H9 (cell line): Measurements from ENCODE around the gene SFI1. TPM values are rescaled to one million over a fixed set of nuclear protein-coding genes. Genes with fewer than 3 reads are reported as not detected.

Experiments
- DNase-seq: peaks from one replicate; pipeline ENCODE4 v3.0.0-alpha.2; 2017
- H2AFZ ChIP-seq: one replicate; pipeline ENCODE4 v1.6.1; 2013; ENCODE audit warnings: mild to moderate bottlenecking, low read length, control low read depth, moderate library complexity
- H2AK5ac ChIP-seq: 2 replicates; pipeline ENCODE4 v1.6.1; 2013; ENCODE audit warnings: low read length, control low read depth, mixed read lengths; ENCODE audit not compliant: insufficient read length
- H2BK120ac ChIP-seq: one replicate; pipeline ENCODE4 v1.6.1; 2013; ENCODE audit warnings: low read depth, mild to moderate bottlenecking, low read length, control low read depth, inconsistent platforms; ENCODE audit not compliant: poor library complexity, severe bottlenecking
- H2BK12ac ChIP-seq: 2 replicates; pipeline ENCODE4 v1.6.1; 2013; ENCODE audit warnings: low read length, control low read depth, mixed read lengths, low read depth; ENCODE audit not compliant: insufficient read length
- H2BK15ac ChIP-seq: 2 replicates; pipeline ENCODE4 v1.6.1; 2013; ENCODE audit warnings: low read depth, low read length, control low read depth
- H2BK20ac ChIP-seq: one replicate; pipeline ENCODE4 v1.6.1; 2013; ENCODE audit warnings: low read depth, mild to moderate bottlenecking, low read length, control low read depth, inconsistent platforms; ENCODE audit not compliant: poor library complexity, severe bottlenecking
- H2BK5ac ChIP-seq: 2 replicates; pipeline ENCODE4 v1.6.1; 2013; ENCODE audit warnings: low read length, control low read depth, mixed read lengths; ENCODE audit not compliant: insufficient read length
- H3K14ac ChIP-seq: 2 replicates; pipeline ENCODE4 v1.6.1; 2013; ENCODE audit warnings: low read length, control low read depth; ENCODE audit not compliant: insufficient read depth
- H3K18ac ChIP-seq: 2 replicates; pipeline ENCODE4 v1.6.1; 2013; ENCODE audit warnings: low read depth, mild to moderate bottlenecking, mixed read lengths, low read length, control low read depth; ENCODE audit not compliant: insufficient read length
- H3K23ac ChIP-seq: 2 replicates; pipeline ENCODE4 v1.6.1; 2013; ENCODE audit warnings: low read length, control low read depth, mixed read lengths, low read depth; ENCODE audit not compliant: insufficient read length
- H3K23me2 ChIP-seq: 2 replicates; pipeline ENCODE4 v1.6.1; 2013; ENCODE audit warnings: low read depth, mild to moderate bottlenecking, mixed read lengths, low read length, control low read depth; ENCODE audit not compliant: insufficient read length, poor library complexity, severe bottlenecking
- H3K27ac ChIP-seq: 2 replicates; pipeline ENCODE4 v1.5.1; 2013; ENCODE audit warnings: low read length, control low read depth, mixed read lengths, low read depth; ENCODE audit not compliant: insufficient read length
- H3K27me3 ChIP-seq: 2 replicates; pipeline ENCODE4 v1.6.1; 2013; ENCODE audit warnings: low read length, control low read depth, inconsistent platforms; ENCODE audit not compliant: insufficient read depth
- H3K4ac ChIP-seq: 2 replicates; pipeline ENCODE4 v1.6.1; 2013; ENCODE audit warnings: low read depth, mild to moderate bottlenecking, control low read depth, inconsistent platforms, low read length, moderate library complexity
- H3K4me1 ChIP-seq: 2 replicates; pipeline ENCODE4 v1.6.1; 2013; ENCODE audit warnings: low read length, control low read depth, inconsistent platforms; ENCODE audit not compliant: insufficient read depth
- H3K4me2 ChIP-seq: 2 replicates; pipeline ENCODE4 v1.6.1; 2013; ENCODE audit warnings: low read length, control low read depth, mixed read lengths; ENCODE audit not compliant: insufficient read length, insufficient read depth
- H3K56ac ChIP-seq: 2 replicates; pipeline ENCODE4 v1.6.1; 2013; ENCODE audit warnings: low read depth, mild to moderate bottlenecking, mixed read lengths, low read length, control low read depth; ENCODE audit not compliant: insufficient read length
- H3K79me1 ChIP-seq: 2 replicates; pipeline ENCODE4 v1.6.1; 2013; ENCODE audit warnings: low read depth, mild to moderate bottlenecking, moderate library complexity, low read length, control low read depth, inconsistent platforms; ENCODE audit not compliant: insufficient read depth, poor library complexity, severe bottlenecking
- H3K79me2 ChIP-seq: 2 replicates; pipeline ENCODE4 v1.6.1; 2013; ENCODE audit warnings: low read length, control low read depth, inconsistent platforms; ENCODE audit not compliant: insufficient read depth
- H3K9ac ChIP-seq: 2 replicates; pipeline ENCODE4 v1.6.1; 2013; ENCODE audit warnings: low read length, control low read depth, mixed read lengths; ENCODE audit not compliant: insufficient read length; ENCODE audit errors: extremely low read depth
- H3K9me3 ChIP-seq: one replicate; pipeline ENCODE4 v1.6.1; 2013; ENCODE audit warnings: low read depth, low read length, inconsistent platforms; ENCODE audit not compliant: control insufficient read depth
- H3T11ph ChIP-seq: one replicate; pipeline ENCODE4 v1.6.1; 2013; ENCODE audit warnings: mild to moderate bottlenecking, low read length, control low read depth, inconsistent platforms
- H4K20me1 ChIP-seq: one replicate; pipeline ENCODE4 v1.6.1; 2013; ENCODE audit not compliant: control insufficient read depth, insufficient read length, insufficient read depth
- H4K5ac ChIP-seq: 2 replicates; pipeline ENCODE4 v1.6.1; 2013; ENCODE audit warnings: low read depth, mild to moderate bottlenecking, mixed read lengths, low read length, control low read depth; ENCODE audit not compliant: insufficient read length
- H4K8ac ChIP-seq: replicated peaks from 2 replicates; pipeline ENCODE4 v1.6.1; 2013; ENCODE audit warnings: low read length, control low read depth, mixed read lengths, low read depth; ENCODE audit not compliant: insufficient read length
- H4K91ac ChIP-seq: 2 replicates; pipeline ENCODE4 v1.6.1; 2013; ENCODE audit warnings: low read depth, mild to moderate bottlenecking, moderate library complexity, mixed read lengths, low read length, control low read depth; ENCODE audit not compliant: insufficient read length
- H3K27ac Mint-ChIP-seq, 3 experiments: 2 replicates in 2 of 3; 3 replicates in 1 of 3; pipeline ENCODE4 v1.8.0; 2020 to 2021; ENCODE audit warnings: mixed read lengths in 3 of 3, mild to moderate bottlenecking in 1 of 3, moderate library complexity in 1 of 3
- H3K27me3 Mint-ChIP-seq: 2 replicates; pipeline ENCODE4 v1.8.0; 2021; ENCODE audit warnings: low read depth, mild to moderate bottlenecking, moderate library complexity, mixed read lengths
- H3K36me3 Mint-ChIP-seq, 3 experiments: 2 replicates in 2 of 3; 3 replicates in 1 of 3; pipeline ENCODE4 v1.8.0; 2020 to 2021; ENCODE audit warnings: low read depth in 3 of 3, mixed read lengths in 3 of 3; ENCODE audit not compliant: insufficient read depth in 1 of 3
- H3K4me1 Mint-ChIP-seq, 2 experiments: 2 replicates each; pipeline ENCODE4 v1.8.0; 2020; ENCODE audit warnings: mixed read lengths in 2 of 2
- H3K4me3 Mint-ChIP-seq, 2 experiments: 2 replicates in 1 of 2; 3 replicates in 1 of 2; pipeline ENCODE4 v1.8.0; 2020 to 2021; ENCODE audit warnings: mild to moderate bottlenecking in 2 of 2, mixed read lengths in 2 of 2, moderate library complexity in 1 of 2
- H3K9me3 Mint-ChIP-seq, 2 experiments: 2 replicates in 1 of 2; 3 replicates in 1 of 2; pipeline ENCODE4 v1.8.0; 2020; ENCODE audit warnings: mild to moderate bottlenecking in 2 of 2, mixed read lengths in 2 of 2, moderate library complexity in 1 of 2
- CTCF ChIP-seq: fragments of 200-600 bp; sonication (generic); conservative IDR thresholded peaks from 3 replicates; pipeline ENCODE4 v1.8.0; 2021; ENCODE audit warnings: antibody characterized with exemption, mild to moderate bottlenecking
- WGBS: extraction: QIAGEN DNeasy Blood & Tissue Kit; methylation state at CpG from one replicate; pipeline ENCODE4 v1.1.7; 2013; ENCODE audit warnings: missing lambda C conversion rate, low lambda C conversion rate, mixed read lengths; ENCODE audit not compliant: insufficient read length; ENCODE audit errors: extremely low coverage; 5-methylcytosine and 5-hydroxymethylcytosine counted together
- total RNA-seq: library from RNA; stranded (reverse); gene quantifications from 2 replicates; pipeline ENCODE4 v1.2.1, GENCODE V29; 2021

Gene SFI1
- total RNA-seq, 1 experiment from 2014 or later: 26.4 TPM

DNA sequence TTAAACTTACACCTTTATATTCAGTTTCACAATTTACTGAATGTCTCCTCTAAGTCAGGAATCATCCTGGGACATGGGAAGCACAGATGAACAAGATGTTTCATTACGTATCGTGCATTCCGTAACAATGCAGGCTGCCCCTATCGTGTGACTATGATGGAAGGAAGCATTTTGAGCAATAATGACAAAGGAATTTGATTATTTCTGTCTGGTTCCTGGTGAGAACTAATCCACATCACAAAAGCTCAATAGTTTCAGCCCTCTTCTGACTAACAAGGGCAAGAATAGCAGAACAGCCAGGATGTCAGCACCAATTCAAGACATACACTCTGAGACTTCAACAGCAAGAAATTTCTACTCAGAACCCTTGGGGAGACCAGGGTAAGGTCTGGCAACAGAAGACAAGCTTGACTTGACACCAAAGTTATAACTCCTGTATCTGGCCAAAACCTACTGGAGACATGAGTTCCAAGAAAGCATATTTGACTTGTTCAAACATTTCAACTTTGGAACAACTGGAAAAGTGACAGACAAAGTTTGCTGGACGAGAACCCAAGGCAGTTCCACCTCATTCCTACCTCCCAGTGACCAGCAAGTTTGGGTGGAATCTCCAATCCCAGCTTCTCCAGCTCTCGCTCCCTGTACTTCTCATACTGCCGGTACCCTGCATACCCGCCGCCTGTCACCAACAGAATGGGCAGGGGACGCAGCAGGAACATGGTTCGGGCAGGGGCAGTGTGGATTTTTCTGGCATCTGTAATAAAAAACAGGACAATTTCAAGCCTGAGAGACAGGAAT is 151.4 kb downstream of the SFI1 start:
- Mint-ChIP-seq H3K4me3 (peak overlapping the region; percentile 10 to 36; a peak in 4 of 5 replicates), H3K27me3 (no peaks in the 10 kb centered on the region), H3K27ac (peak overlapping the region in 2 of 3 experiments; percentile 73 to 77; a peak in 5 of 7 replicates)

More for the DNA sequence above, 151.4 kb downstream of the SFI1 start:
- H2BK20ac ChIP-seq: no peak overlapping the region
- H2BK5ac ChIP-seq: no peak overlapping the region
- no peak overlapping the region for H3K14ac ChIP-seq
- no peak overlapping the region for H3T11ph ChIP-seq
- WGBS: no CpG with 5 or more reads among the region's 11 CpGs
- H3K4ac ChIP-seq: no peak overlapping the region
- peaks cover 2% of the 10 kb centered on the region for H3K79me1 ChIP-seq
- TF ChIP-seq CTCF: no peak
- no peaks in the 10 kb centered on the region for H3K27me3 ChIP-seq
- no peak overlapping the region for H2AK5ac ChIP-seq
- H3K36me3 Mint-ChIP-seq: peaks cover 14 to 51% (median 48%) of the 10 kb centered on the region in 3 experiments; a peak in 6 of 7 replicates
- H3K9me3 ChIP-seq: no peaks in the 10 kb centered on the region
- H3K18ac ChIP-seq: no peak overlapping the region
- no peak overlapping the region for H4K91ac ChIP-seq
- no peak overlapping the region for H2AFZ ChIP-seq
- peaks cover 17 to 25% of the 10 kb centered on the region in 2 experiments for H3K4me1 Mint-ChIP-seq
- H3K56ac ChIP-seq: no peak overlapping the region
- H2BK120ac ChIP-seq: no peak overlapping the region
- no peaks in the 10 kb centered on the region for H4K20me1 ChIP-seq
- no peak overlapping the region for H2BK12ac ChIP-seq
- H3K4me1 ChIP-seq: peaks cover 2% of the 10 kb centered on the region; the same call in 1 of the 2 replicates
- H3K27ac ChIP-seq: no peak overlapping the region
- no peak overlapping the region for H3K9ac ChIP-seq
- no peaks in the 10 kb centered on the region; the same call in 1 of the 2 replicates for H3K79me2 ChIP-seq
- H4K8ac ChIP-seq: no peak overlapping the region
- no peak overlapping the region for H2BK15ac ChIP-seq
- no peak overlapping the region for H4K5ac ChIP-seq
- DNase-seq: no peak
- H3K23ac ChIP-seq: no peak overlapping the region
- no peaks in the 10 kb centered on the region for H3K9me3 Mint-ChIP-seq
- no peak overlapping the region for H3K4me2 ChIP-seq
- H3K23me2 ChIP-seq: no peaks in the 10 kb centered on the region
